Peyer's patch (tissue), 4 donors: ENCODE data around the gene MLX.

Experiments used
- POLR2A ChIP-seq, 2 donors: fragments of 450-650 bp; IDR thresholded peaks; one replicate each; pipeline ENCODE4 v1.5.1; 2017; ENCODE audit warnings: antibody characterized with exemption in 2 of 2, mild to moderate bottlenecking in 2 of 2, moderate library complexity in 2 of 2
- TF ChIP-seq, protein P1 (sequence below), 6 experiments: fragments of 450-650 bp in 4 of 6; fragments of 200-600 bp in 2 of 6; sonication (generic) in 1 of 6; IDR thresholded peaks; one replicate each; pipeline ENCODE4 v1.5.1; 2017 to 2019; ENCODE audit warnings: antibody characterized with exemption in 6 of 6, mild to moderate bottlenecking in 3 of 6, moderate library complexity in 1 of 6

DNA sequence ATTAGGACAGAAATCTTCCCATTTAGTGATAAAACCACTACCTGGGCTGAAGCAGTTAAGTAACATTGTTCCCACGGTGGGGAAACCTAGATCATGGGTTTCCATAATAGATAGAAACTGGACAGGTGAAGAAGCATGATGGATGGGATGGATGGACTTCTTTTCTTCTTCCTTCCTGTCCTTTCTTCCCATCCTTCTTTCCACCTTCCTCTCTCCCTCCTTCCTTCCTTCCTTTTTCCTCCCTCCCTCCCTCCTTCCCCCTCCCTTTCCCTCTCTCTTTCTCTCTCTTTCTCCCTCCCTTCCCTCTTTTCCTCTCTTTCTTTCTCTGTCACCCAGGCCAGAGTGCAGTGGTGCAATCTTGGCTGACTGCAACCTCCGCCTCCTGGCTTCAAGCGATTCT lies 7.6 kb downstream of the MLX start:
- TF ChIP-seq, protein P1, sequence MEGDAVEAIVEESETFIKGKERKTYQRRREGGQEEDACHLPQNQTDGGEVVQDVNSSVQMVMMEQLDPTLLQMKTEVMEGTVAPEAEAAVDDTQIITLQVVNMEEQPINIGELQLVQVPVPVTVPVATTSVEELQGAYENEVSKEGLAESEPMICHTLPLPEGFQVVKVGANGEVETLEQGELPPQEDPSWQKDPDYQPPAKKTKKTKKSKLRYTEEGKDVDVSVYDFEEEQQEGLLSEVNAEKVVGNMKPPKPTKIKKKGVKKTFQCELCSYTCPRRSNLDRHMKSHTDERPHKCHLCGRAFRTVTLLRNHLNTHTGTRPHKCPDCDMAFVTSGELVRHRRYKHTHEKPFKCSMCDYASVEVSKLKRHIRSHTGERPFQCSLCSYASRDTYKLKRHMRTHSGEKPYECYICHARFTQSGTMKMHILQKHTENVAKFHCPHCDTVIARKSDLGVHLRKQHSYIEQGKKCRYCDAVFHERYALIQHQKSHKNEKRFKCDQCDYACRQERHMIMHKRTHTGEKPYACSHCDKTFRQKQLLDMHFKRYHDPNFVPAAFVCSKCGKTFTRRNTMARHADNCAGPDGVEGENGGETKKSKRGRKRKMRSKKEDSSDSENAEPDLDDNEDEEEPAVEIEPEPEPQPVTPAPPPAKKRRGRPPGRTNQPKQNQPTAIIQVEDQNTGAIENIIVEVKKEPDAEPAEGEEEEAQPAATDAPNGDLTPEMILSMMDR (IDR thresholded peaks at IDR 0.05): no peak
- no peak for TF ChIP-seq POLR2A (IDR thresholded peaks at IDR 0.05)
